Calu3 (cell line): ENCODE data around the gene ALG1. TPM values are rescaled to one million over a fixed set of nuclear protein-coding genes. Genes with fewer than 3 reads are reported as not detected.
A peak's percentile ranks its signal among the peaks of the same experiment; 100 is the strongest.
"Not testable (repeated sequence)": the region's sequence is repeated elsewhere in the genome, so short reads cannot be mapped to it uniquely, and the experiment has no call there.

ENCODE experiments used
- BruUV-seq: library from RNA; stranded (reverse); fragments of 400-500 nt; replicated peaks from 2 replicates; lab custom pipeline; 2021; lab: Mats Ljungman, UMichigan
- CTCF ChIA-PET: fragments of 300-600 bp; sonication (Branson Sonifier 250); formaldehyde crosslinking; loops from one replicate; lab custom pipeline; 2022; ENCODE audit warnings: antibody characterized with exemption; lab: Charles Lee
- DNase-seq: peaks from one replicate; pipeline ENCODE4 v3.0.0; 2022
- H3K27ac Mint-ChIP-seq: one replicate; pipeline ENCODE4 v1.8.0; 2022; ENCODE audit warnings: mixed read lengths; ENCODE audit not compliant: unreplicated experiment
- H3K27me3 Mint-ChIP-seq: one replicate; pipeline ENCODE4 v1.8.0; 2022; ENCODE audit warnings: mixed read lengths; ENCODE audit not compliant: unreplicated experiment
- H3K36me3 Mint-ChIP-seq: one replicate; pipeline ENCODE4 v1.8.0; 2022; ENCODE audit warnings: mild to moderate bottlenecking, moderate library complexity, mixed read lengths; ENCODE audit not compliant: insufficient read depth, unreplicated experiment
- H3K4me1 Mint-ChIP-seq: one replicate; pipeline ENCODE4 v1.8.0; 2022; ENCODE audit warnings: mild to moderate bottlenecking, low read depth, mixed read lengths; ENCODE audit not compliant: unreplicated experiment
- H3K4me3 Mint-ChIP-seq: one replicate; pipeline ENCODE4 v1.8.0; 2022; ENCODE audit warnings: mild to moderate bottlenecking, low read depth, moderate library complexity, mixed read lengths; ENCODE audit not compliant: unreplicated experiment
- H3K9me3 Mint-ChIP-seq: one replicate; pipeline ENCODE4 v1.8.0; 2022; ENCODE audit warnings: low read depth, mixed read lengths; ENCODE audit not compliant: unreplicated experiment
- intact Hi-C: fragments of 100-400 bp; cut with micrococcal nuclease; formaldehyde crosslinking; loops from one replicate; pipeline ENCODE4 v1.10.0; 2022; ENCODE audit not compliant: unreplicated experiment
- total RNA-seq: library from RNA; stranded (reverse); gene quantifications from 2 replicates; pipeline ENCODE4 v1.2.3, GENCODE V29; 2022
- TF ChIP-seq, protein P1 (sequence below): fragments of 200-600 bp; IDR thresholded peaks from one replicate; pipeline ENCODE4 v1.8.0; 2022; ENCODE audit warnings: antibody characterized with exemption; ENCODE audit not compliant: unreplicated experiment

ALG1 gene
- total RNA-seq, 1 experiment from 2014 or later: 38.3 TPM

DNA sequence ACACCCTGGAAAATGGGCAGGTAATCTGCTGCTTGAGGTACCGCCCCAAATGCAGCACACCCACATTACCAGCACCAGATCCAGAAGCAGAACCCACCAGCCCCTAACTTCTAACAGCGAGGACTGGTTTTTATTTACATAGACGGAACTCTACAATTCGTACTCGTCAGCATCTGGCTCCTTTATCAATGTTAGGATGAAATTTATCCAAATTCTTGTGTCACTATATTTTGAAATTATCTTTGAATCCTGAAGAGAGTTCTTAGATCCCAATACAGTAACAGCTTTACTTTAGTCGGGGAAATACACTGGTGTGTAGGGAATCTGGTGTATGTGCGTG is 332 bp upstream of the ALG1 start:
- CTCF ChIA-PET: interaction anchor here (1.2 kb wide), 1 partner anchor 21 kb away, joined by 4 read pairs; no protein-coding TSS in a partner anchor

DNA sequence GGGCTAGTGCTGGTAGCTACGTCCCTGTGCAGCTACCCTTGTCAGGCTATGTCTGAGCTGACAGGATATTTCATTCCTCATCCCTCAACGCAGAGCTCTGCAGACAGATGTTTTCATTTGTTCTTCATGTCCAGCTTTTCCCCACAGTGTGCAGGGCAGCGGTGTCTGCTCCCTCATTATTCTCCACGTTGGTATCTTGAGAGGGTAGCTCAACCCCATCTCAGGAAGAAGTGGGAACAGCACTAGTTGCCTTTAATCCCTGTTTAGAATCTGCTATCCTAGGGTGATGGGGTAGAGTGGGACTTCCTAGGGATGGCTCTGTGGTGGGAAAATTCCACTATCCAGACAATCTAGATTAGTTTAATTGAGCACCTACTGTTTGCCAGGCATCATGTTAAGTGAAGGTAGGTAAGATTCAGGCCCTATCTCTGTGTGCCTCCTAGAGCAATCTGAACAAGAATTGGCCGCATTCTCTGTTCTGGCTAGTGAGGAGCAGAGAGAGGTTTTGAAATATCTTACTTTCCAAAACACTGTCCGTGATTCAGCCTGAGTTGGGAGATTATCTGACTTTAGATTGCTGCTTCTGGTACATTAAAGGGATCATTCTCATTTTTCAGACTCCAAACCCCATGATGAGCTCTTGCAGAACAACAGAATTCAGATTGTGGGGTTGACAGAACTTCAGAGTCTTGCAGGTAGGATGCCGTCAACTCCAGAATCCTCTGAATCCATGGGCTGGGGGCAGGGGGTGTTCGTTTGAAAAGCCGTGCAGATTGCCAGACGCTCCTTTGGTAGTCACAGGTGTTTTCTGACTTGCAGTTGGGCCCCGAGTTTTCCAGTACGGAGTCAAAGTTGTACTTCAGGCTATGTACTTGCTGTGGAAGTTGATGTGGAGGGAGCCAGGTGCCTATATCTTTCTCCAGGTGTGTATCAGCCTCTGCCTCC is 963 bp downstream of the ALG1 start:
- Mint-ChIP-seq H3K36me3 (peaks cover 25% of the 10 kb centered on the region), H3K4me1 (peaks cover 18% of the 10 kb centered on the region), H3K27me3 (peaks cover 7% of the 10 kb centered on the region), H3K4me3 (peak overlapping the region; percentile 98), H3K9me3 (no peaks in the 10 kb centered on the region), H3K27ac (peak overlapping the region; percentile 92)
- no TSS peak for BruUV-seq
- TF ChIP-seq, protein P1, sequence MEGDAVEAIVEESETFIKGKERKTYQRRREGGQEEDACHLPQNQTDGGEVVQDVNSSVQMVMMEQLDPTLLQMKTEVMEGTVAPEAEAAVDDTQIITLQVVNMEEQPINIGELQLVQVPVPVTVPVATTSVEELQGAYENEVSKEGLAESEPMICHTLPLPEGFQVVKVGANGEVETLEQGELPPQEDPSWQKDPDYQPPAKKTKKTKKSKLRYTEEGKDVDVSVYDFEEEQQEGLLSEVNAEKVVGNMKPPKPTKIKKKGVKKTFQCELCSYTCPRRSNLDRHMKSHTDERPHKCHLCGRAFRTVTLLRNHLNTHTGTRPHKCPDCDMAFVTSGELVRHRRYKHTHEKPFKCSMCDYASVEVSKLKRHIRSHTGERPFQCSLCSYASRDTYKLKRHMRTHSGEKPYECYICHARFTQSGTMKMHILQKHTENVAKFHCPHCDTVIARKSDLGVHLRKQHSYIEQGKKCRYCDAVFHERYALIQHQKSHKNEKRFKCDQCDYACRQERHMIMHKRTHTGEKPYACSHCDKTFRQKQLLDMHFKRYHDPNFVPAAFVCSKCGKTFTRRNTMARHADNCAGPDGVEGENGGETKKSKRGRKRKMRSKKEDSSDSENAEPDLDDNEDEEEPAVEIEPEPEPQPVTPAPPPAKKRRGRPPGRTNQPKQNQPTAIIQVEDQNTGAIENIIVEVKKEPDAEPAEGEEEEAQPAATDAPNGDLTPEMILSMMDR: no peak
- no peak for DNase-seq
- intact Hi-C loops: no loop called here
- CTCF ChIA-PET: interaction anchor here (0.7 to 1.2 kb wide), 3 partner anchors 12 to 583 kb away, joined by 3 to 4 read pairs (median 3); no protein-coding TSS in a partner anchor

More for the DNA sequence above, 332 bp upstream of the ALG1 start:
- peaks cover 18% of the 10 kb centered on the region for H3K4me1 Mint-ChIP-seq
- TF ChIP-seq, protein P1: no peak
- peak overlapping the region; percentile 98 for H3K4me3 Mint-ChIP-seq
- H3K9me3 Mint-ChIP-seq: no peaks in the 10 kb centered on the region
- no TSS peak for BruUV-seq
- H3K27me3 Mint-ChIP-seq: peaks cover 19% of the 10 kb centered on the region
- H3K36me3 Mint-ChIP-seq: peaks cover 25% of the 10 kb centered on the region
- intact Hi-C loops: no loop called here
- DNase-seq: no peak
- peak overlapping the region; percentile 92 for H3K27ac Mint-ChIP-seq

DNA sequence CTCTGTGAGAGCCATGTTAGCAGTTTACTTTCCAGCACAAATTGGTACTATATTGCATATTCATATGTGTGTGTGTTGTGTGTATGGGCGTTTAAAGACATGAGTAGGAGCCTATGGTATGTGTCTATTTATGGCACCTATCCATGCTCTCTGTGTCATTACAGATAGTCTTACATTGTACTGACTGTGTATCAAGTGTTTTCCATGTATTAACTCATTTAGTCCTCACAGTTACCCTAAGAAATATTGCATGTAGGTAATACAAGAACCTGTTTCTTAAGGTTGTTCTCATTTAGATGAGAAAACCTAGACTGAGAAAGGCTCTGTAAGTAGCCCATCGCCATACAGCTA is 1.6 kb downstream of the ALG1 start:
- H3K27ac Mint-ChIP-seq: no peak overlapping the region
- H3K4me1 Mint-ChIP-seq: peaks cover 18% of the 10 kb centered on the region
- CTCF ChIA-PET: interaction anchor here (0.7 kb wide), 1 partner anchor 584 kb away, joined by 3 read pairs; no protein-coding TSS in a partner anchor
- peak overlapping the region; percentile 98 for H3K4me3 Mint-ChIP-seq
- no peaks in the 10 kb centered on the region for H3K9me3 Mint-ChIP-seq
- DNase-seq: no peak
- H3K36me3 Mint-ChIP-seq: peaks cover 25% of the 10 kb centered on the region
- intact Hi-C loops: no loop called here
- TF ChIP-seq, protein P1: no peak
- H3K27me3 Mint-ChIP-seq: peaks cover under 1% of the 10 kb centered on the region
- TSS peak; percentile 36 for BruUV-seq

DNA sequence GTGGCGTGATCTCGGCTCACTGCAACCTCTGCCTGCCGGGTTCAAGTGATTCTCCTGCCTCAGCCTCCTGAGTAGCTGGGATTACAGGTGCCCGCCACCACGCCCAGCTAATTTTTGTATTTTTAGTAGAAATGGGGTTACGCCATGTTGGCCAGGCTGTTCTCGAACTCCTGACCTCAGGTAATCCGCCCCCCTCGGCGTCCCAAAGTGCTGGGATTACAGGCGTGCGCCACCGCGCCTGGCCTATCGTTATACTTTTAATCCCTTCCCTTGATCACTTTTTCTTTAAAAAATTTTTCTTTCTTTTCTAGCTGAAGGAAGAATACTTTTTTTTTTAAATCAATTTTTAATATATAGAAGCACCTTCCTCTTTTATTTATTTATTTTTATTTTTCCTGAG is 2.1 kb downstream of the ALG1 start:
- peaks cover 18% of the 10 kb centered on the region for H3K4me1 Mint-ChIP-seq
- H3K27ac Mint-ChIP-seq, DNase-seq, H3K4me3 Mint-ChIP-seq, CTCF ChIA-PET, intact Hi-C loops, BruUV-seq, H3K9me3 Mint-ChIP-seq, H3K27me3 Mint-ChIP-seq: not testable (repeated sequence)
- H3K36me3 Mint-ChIP-seq: peaks cover 28% of the 10 kb centered on the region
